HG02798 (cell line): ENCODE measurements around the gene TSFM.

Experiments used
- ATAC-seq: cut with Tn5 transposase; IDR thresholded peaks from one replicate; pipeline ENCODE4 v1.9.1; 2021; ENCODE audit warnings: mild to moderate bottlenecking; ENCODE audit not compliant: unreplicated experiment, poor library complexity

The TSFM gene

GRCh38 chr12:57846285-57846576 is 63.6 kb downstream of the TSFM start:
- ATAC-seq, result peak; percentile 10

DNA sequence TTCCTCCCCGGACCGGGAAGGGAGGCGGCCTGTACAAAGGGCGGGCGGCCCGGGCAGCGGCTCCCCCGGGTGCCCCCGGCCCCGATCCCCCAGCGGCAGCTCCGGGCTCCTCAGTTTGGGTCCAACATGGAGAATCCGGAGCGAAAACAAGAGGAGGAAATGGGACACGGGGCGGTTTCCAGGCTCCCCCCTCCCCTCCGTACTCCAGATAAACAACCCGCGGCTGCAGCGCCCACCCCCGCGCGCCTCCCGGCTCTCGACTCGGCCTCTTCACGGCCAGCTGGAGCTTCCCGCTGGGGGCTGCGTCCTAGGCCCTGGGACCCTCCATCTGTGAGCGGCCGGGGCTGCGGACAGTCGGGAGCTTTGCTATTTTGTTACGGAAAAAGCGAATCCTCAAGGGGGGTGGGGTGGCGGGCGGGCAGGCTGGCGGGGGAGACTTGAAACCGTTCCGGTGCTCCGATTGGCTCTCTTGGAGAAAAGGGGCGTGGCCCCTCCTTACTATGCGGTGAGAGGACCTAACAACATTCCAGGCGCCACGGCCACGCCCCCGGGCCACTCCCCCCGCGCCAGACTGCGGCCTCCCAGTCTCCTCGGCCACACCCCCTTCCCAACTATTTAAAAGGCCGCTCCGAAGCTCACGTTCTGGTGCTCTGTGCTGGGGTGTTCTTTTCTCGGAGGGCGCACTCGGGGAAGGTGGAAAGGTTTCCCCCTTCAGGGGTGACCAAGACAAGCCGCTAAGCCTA is 64.2 kb downstream of the TSFM start, which contains the start of gene CTDSP2:
TSS of gene CTDSP2 (minus strand) at position 153 of the 743 bp plus-strand sequence. CDS start 294 bp downstream, outside the sequence.
- ATAC-seq, result peak; percentile 60
